Measurements from ENCODE around the gene CALD1. TPM values are rescaled to one million over a fixed set of nuclear protein-coding genes. Genes with fewer than 3 reads are reported as not detected.

Gene CALD1
- polyA plus RNA-seq, 1 donor (not counting 4 experiments of a cell fraction or from before 2014, with no cell fraction given) = 229 TPM

- Histone ChIP-seq H3K4me3 (ENCODE audit: control insufficient read depth in 2 of 3, extremely low read depth in 1 of 3, insufficient read depth in 2 of 3, low read depth in 1 of 3, low read length in 3 of 3) (no peak overlapping the region), H3K27ac (ENCODE audit: control insufficient read depth, insufficient read depth, low read length) (peak overlapping the region; percentile 86), H4K20me1 (ENCODE audit: control insufficient read depth, extremely low read depth, insufficient read depth, low read length) (no peaks in the 10 kb centered on the region), H3K79me2 (ENCODE audit: control insufficient read depth, insufficient read depth, low read length) (peaks cover 34% of the 10 kb centered on the region), H3K36me3 (ENCODE audit: control insufficient read depth in 2 of 2, extremely low read depth in 1 of 2, insufficient read depth in 2 of 2, low read length in 2 of 2) (peaks cover 0 to 5% of the 10 kb centered on the region in 2 experiments), H3K27me3 (ENCODE audit: control insufficient read depth, extremely low read depth, insufficient read depth, low read length) (no peaks in the 10 kb centered on the region), H3K4me1 (ENCODE audit: control insufficient read depth, extremely low read depth, insufficient read depth, low read length) (peaks cover 36% of the 10 kb centered on the region), H3K9me1 (ENCODE audit: control insufficient read depth, extremely low read depth, insufficient read depth, low read length) (no peaks in the 10 kb centered on the region), H2AFZ (ENCODE audit: control insufficient read depth, low read length) (peak overlapping the region; percentile 72), H3K4me2 (ENCODE audit: control insufficient read depth, extremely low read depth, insufficient read depth, low read depth, low read length) (no peak overlapping the region), H3K9me3 (ENCODE audit: control insufficient read depth, low read depth, low read length) (no peaks in the 10 kb centered on the region), H3K9ac (ENCODE audit: control insufficient read depth, extremely low read depth, insufficient read depth, low read length) (no peak overlapping the region)
- dilution Hi-C loops (cut with MboI; ENCODE audit: extremely low pct_ligation_motif_present, low sequenced_read_pairs) = no loop called here
- no peak for TF ChIP-seq EZH2 (IDR thresholded peaks at IDR 0.05; ENCODE audit: low read length)
- TF ChIP-seq, protein P1, sequence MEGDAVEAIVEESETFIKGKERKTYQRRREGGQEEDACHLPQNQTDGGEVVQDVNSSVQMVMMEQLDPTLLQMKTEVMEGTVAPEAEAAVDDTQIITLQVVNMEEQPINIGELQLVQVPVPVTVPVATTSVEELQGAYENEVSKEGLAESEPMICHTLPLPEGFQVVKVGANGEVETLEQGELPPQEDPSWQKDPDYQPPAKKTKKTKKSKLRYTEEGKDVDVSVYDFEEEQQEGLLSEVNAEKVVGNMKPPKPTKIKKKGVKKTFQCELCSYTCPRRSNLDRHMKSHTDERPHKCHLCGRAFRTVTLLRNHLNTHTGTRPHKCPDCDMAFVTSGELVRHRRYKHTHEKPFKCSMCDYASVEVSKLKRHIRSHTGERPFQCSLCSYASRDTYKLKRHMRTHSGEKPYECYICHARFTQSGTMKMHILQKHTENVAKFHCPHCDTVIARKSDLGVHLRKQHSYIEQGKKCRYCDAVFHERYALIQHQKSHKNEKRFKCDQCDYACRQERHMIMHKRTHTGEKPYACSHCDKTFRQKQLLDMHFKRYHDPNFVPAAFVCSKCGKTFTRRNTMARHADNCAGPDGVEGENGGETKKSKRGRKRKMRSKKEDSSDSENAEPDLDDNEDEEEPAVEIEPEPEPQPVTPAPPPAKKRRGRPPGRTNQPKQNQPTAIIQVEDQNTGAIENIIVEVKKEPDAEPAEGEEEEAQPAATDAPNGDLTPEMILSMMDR (optimal IDR thresholded peaks at IDR 0.05 in 1 of 3, IDR thresholded peaks at IDR 0.05 in 1 of 3, conservative IDR thresholded peaks at IDR 0.05 in 1 of 3; ENCODE audit: extremely low read depth in 1 of 3, insufficient read depth in 2 of 3, low read length in 3 of 3) = no peak
- DNase-seq (ENCODE audit: low read depth, low spot score) (no peak), FAIRE-seq (no peak)
These were observed 1.4 kb upstream of the CALD1 start for GRCh38 chr7:134777908-134778580.

- dilution Hi-C loops (cut with MboI; ENCODE audit: extremely low pct_ligation_motif_present, low sequenced_read_pairs) = no loop called here
- H3K4me3 ChIP-seq (ENCODE audit: control insufficient read depth in 2 of 3, extremely low read depth in 1 of 3, insufficient read depth in 2 of 3, low read depth in 1 of 3, low read length in 3 of 3) = peak overlapping the region; percentile 66 to 93 (median 90)
- H3K79me2 ChIP-seq (ENCODE audit: control insufficient read depth, insufficient read depth, low read length) = peaks cover 50% of the 10 kb centered on the region
- no peaks in the 10 kb centered on the region for H3K9me3 ChIP-seq (ENCODE audit: control insufficient read depth, low read depth, low read length)
- peak overlapping the region; percentile 55 for H2AFZ ChIP-seq (ENCODE audit: control insufficient read depth, low read length)
- peak overlapping the region; percentile 84 for H3K9ac ChIP-seq (ENCODE audit: control insufficient read depth, extremely low read depth, insufficient read depth, low read length)
- peaks cover 3 to 15% of the 10 kb centered on the region in 2 experiments for H3K36me3 ChIP-seq (ENCODE audit: control insufficient read depth in 2 of 2, extremely low read depth in 1 of 2, insufficient read depth in 2 of 2, low read length in 2 of 2)
- TF ChIP-seq EZH2 (IDR thresholded peaks at IDR 0.05; ENCODE audit: low read length) = no peak
- TF ChIP-seq, protein P1 (optimal IDR thresholded peaks at IDR 0.05 in 1 of 3, IDR thresholded peaks at IDR 0.05 in 1 of 3, conservative IDR thresholded peaks at IDR 0.05 in 1 of 3; ENCODE audit: extremely low read depth in 1 of 3, insufficient read depth in 2 of 3, low read length in 3 of 3) = no peak
- peaks cover 37% of the 10 kb centered on the region for H3K4me1 ChIP-seq (ENCODE audit: control insufficient read depth, extremely low read depth, insufficient read depth, low read length)
- FAIRE-seq (no peak), DNase-seq (ENCODE audit: low read depth, low spot score) (no peak)
- H3K27me3 ChIP-seq (ENCODE audit: control insufficient read depth, extremely low read depth, insufficient read depth, low read length) = no peaks in the 10 kb centered on the region
- H3K27ac ChIP-seq (ENCODE audit: control insufficient read depth, insufficient read depth, low read length) = peak overlapping the region; percentile 86
- H3K4me2 ChIP-seq (ENCODE audit: control insufficient read depth, extremely low read depth, insufficient read depth, low read depth, low read length) = peak overlapping the region; percentile 95
- no peaks in the 10 kb centered on the region for H4K20me1 ChIP-seq (ENCODE audit: control insufficient read depth, extremely low read depth, insufficient read depth, low read length)
- no peaks in the 10 kb centered on the region for H3K9me1 ChIP-seq (ENCODE audit: control insufficient read depth, extremely low read depth, insufficient read depth, low read length)
These were observed 269 bp downstream of the CALD1 start for GRCh38 chr7:134779741-134780065.

Data from keratinocyte (primary cell).